ENCODE measurements around the gene TSPOAP1. TPM values are rescaled to one million over a fixed set of nuclear protein-coding genes. Genes with fewer than 3 reads are reported as not detected.
A peak's percentile ranks its signal among the peaks of the same experiment; 100 is the strongest.

The TSPOAP1 gene
- total and polyA plus RNA-seq, 10 of the 15 experiments (the other 5 are each of a cell fraction or from before 2014, with no cell fraction given), result 0.58 to 16.4 (median 4.2) TPM; not detected in 1

DNA sequence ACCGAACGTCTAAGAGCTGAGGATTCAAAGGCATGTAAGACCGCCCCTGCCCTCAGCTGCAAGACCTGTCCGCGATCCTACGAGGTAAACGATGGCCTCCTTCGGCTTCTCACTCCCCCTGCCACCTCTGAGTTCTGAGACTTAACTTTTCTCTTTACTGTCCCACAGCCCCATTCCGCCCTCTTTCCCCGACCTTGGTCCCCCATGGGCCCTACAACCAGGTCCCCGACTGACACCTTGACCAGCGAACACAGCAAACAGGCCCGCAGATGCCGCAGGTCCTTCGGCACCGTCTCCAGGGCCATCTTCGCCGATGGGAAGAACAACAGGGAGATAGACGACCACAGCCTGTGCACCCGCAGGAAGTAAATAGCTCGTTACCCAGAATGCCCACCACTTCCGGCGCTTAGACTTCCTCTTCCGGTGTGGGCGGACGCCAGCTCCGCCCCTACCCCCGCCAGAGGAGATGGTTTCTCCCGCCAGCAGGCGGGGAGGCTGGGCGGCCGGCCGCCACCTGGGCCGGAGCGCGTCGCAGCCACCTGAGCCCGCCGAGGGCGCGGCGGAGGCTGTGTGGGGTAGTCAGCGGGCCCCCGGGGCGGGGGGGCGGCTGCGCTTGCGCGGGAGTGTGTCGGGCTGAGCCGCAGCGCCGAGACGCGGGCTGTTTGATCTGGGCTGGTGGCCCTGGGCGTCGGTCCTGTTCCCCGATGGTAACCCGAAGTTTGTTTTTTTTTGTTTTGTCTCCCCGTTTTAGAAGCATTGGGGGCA is 23.4 kb upstream of the TSPOAP1 start, which contains the start of gene SUPT4H1 (continued):
- TF ChIP-seq, protein P1, sequence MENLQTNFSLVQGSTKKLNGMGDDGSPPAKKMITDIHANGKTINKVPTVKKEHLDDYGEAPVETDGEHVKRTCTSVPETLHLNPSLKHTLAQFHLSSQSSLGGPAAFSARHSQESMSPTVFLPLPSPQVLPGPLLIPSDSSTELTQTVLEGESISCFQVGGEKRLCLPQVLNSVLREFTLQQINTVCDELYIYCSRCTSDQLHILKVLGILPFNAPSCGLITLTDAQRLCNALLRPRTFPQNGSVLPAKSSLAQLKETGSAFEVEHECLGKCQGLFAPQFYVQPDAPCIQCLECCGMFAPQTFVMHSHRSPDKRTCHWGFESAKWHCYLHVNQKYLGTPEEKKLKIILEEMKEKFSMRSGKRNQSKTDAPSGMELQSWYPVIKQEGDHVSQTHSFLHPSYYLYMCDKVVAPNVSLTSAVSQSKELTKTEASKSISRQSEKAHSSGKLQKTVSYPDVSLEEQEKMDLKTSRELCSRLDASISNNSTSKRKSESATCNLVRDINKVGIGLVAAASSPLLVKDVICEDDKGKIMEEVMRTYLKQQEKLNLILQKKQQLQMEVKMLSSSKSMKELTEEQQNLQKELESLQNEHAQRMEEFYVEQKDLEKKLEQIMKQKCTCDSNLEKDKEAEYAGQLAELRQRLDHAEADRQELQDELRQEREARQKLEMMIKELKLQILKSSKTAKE (IDR thresholded peaks at IDR 0.05; ENCODE audit: low read depth, poor library complexity, severe bottlenecking), result peak; percentile 31
- TF ChIP-seq, protein P2, sequence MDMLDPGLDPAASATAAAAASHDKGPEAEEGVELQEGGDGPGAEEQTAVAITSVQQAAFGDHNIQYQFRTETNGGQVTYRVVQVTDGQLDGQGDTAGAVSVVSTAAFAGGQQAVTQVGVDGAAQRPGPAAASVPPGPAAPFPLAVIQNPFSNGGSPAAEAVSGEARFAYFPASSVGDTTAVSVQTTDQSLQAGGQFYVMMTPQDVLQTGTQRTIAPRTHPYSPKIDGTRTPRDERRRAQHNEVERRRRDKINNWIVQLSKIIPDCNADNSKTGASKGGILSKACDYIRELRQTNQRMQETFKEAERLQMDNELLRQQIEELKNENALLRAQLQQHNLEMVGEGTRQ (IDR thresholded peaks at IDR 0.05; ENCODE audit: borderline replicate concordance, low read depth, low read length), result no peak
- TF ChIP-seq, protein P3, sequence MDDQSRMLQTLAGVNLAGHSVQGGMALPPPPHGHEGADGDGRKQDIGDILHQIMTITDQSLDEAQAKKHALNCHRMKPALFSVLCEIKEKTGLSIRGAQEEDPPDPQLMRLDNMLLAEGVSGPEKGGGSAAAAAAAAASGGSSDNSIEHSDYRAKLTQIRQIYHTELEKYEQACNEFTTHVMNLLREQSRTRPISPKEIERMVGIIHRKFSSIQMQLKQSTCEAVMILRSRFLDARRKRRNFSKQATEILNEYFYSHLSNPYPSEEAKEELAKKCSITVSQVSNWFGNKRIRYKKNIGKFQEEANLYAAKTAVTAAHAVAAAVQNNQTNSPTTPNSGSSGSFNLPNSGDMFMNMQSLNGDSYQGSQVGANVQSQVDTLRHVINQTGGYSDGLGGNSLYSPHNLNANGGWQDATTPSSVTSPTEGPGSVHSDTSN (IDR thresholded peaks at IDR 0.05; ENCODE audit: insufficient replicate concordance, low read depth, low read length), result no peak
- peak; percentile 44; the same call in 1 of the 2 replicates for TF ChIP-seq NFIC (IDR thresholded peaks at IDR 0.05; ENCODE audit: low read depth, low read length)
- TF ChIP-seq, protein P4, sequence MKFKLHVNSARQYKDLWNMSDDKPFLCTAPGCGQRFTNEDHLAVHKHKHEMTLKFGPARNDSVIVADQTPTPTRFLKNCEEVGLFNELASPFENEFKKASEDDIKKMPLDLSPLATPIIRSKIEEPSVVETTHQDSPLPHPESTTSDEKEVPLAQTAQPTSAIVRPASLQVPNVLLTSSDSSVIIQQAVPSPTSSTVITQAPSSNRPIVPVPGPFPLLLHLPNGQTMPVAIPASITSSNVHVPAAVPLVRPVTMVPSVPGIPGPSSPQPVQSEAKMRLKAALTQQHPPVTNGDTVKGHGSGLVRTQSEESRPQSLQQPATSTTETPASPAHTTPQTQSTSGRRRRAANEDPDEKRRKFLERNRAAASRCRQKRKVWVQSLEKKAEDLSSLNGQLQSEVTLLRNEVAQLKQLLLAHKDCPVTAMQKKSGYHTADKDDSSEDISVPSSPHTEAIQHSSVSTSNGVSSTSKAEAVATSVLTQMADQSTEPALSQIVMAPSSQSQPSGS (IDR thresholded peaks at IDR 0.05; ENCODE audit: low read length), result peak; percentile 44; the same call in 1 of the 2 replicates
- TF ChIP-seq, protein P5, sequence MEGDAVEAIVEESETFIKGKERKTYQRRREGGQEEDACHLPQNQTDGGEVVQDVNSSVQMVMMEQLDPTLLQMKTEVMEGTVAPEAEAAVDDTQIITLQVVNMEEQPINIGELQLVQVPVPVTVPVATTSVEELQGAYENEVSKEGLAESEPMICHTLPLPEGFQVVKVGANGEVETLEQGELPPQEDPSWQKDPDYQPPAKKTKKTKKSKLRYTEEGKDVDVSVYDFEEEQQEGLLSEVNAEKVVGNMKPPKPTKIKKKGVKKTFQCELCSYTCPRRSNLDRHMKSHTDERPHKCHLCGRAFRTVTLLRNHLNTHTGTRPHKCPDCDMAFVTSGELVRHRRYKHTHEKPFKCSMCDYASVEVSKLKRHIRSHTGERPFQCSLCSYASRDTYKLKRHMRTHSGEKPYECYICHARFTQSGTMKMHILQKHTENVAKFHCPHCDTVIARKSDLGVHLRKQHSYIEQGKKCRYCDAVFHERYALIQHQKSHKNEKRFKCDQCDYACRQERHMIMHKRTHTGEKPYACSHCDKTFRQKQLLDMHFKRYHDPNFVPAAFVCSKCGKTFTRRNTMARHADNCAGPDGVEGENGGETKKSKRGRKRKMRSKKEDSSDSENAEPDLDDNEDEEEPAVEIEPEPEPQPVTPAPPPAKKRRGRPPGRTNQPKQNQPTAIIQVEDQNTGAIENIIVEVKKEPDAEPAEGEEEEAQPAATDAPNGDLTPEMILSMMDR (IDR thresholded peaks at IDR 0.05 in 2 of 3, conservative IDR thresholded peaks at IDR 0.05 in 1 of 3; ENCODE audit: control insufficient read depth in 2 of 3, extremely low read depth in 1 of 3, insufficient read depth in 1 of 3, low read depth in 3 of 3, low read length in 3 of 3), result no peak; a peak in 1 of 6 replicates
- no peak for TF ChIP-seq RAD51 (IDR thresholded peaks at IDR 0.05)

Measured in GM12878 (cell line).